Measurements from ENCODE around the gene EHMT1. TPM values are rescaled to one million over a fixed set of nuclear protein-coding genes. Genes with fewer than 3 reads are reported as not detected.

EHMT1 gene
- total RNA-seq, 2 donors from 2014 or later = 56.2 to 97.9 TPM

DNA sequence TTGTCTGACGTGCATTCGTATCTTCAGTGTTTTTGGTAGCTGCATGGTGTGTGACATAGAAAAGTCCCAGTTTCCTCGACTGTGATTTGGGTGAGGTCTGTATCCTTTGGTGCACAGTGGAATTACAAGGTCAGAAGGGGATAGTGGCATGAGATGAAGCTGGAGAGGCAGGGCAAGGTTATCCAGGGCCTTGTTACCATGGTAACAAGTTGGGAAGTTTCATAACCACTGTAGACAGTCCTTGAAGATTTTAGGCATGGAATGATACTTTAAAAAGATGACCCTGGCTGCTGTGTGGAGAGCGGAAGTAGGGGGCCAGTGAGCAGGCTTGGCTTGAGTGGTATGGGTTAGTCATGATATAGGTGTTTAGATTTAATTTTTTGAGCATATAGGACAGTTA is 11.9 kb downstream of the EHMT1 start:
- TF ChIP-seq, protein P1, sequence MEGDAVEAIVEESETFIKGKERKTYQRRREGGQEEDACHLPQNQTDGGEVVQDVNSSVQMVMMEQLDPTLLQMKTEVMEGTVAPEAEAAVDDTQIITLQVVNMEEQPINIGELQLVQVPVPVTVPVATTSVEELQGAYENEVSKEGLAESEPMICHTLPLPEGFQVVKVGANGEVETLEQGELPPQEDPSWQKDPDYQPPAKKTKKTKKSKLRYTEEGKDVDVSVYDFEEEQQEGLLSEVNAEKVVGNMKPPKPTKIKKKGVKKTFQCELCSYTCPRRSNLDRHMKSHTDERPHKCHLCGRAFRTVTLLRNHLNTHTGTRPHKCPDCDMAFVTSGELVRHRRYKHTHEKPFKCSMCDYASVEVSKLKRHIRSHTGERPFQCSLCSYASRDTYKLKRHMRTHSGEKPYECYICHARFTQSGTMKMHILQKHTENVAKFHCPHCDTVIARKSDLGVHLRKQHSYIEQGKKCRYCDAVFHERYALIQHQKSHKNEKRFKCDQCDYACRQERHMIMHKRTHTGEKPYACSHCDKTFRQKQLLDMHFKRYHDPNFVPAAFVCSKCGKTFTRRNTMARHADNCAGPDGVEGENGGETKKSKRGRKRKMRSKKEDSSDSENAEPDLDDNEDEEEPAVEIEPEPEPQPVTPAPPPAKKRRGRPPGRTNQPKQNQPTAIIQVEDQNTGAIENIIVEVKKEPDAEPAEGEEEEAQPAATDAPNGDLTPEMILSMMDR (IDR thresholded peaks at IDR 0.05) = no peak
- Histone ChIP-seq H3K4me3 (no peak overlapping the region), H3K36me3 (no peaks in the 10 kb centered on the region), H3K27ac (no peak overlapping the region), H3K4me1 (peaks cover 7% of the 10 kb centered on the region), H3K9me3 (no peaks in the 10 kb centered on the region), H3K9ac (ENCODE audit: low read depth in 2 of 2, low read length in 2 of 2) (no peak overlapping the region), H3K27me3 (no peaks in the 10 kb centered on the region)
- intact Hi-C loops (cut with DNase I) = no loop called here
- DNase-seq = no peak

DNA sequence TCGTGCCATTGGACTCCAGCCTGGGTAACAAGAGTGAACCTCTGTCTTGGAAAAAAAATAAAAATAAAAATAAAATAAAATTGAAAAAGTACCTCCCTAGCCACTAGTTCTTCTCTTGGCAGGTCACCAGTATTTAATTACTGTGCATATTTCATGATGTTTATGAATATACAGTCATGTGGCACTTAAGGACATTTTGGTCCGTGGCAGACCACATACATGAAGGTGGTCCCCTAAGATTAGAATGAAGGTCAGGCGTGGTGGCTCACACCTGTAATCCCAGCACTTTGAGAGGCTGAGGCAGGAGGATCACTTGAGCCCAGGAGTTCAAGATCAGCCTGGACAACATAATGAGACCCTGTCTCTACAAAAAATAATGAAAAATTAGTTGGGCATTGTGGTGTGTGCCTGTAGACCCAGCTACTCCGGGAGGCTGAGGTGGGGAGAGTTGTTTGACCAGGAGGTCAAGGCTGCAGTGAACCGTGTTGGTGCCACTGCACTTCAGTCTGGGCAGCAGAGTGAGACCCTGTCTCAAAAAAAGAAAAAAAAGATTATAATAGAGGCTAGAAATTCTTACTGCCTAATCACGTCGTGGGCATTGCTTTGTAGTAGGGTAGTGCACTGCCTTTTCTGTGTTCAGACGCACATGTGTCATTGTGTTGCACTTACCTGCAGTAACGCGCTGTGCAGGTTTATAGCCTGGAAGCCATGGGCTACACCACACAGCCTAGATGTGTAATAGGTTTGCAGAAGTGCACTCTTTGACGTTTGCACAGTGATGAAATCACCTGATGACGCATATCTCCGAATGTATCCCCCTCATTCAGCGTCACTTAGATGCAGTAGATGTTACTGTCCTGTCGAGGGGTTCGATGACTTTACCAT is 12.8 kb downstream of the EHMT1 start:
- Histone ChIP-seq H3K4me3 (no peak overlapping the region), H3K9me3 (no peaks in the 10 kb centered on the region), H3K9ac (ENCODE audit: low read depth in 2 of 2, low read length in 2 of 2) (no peak overlapping the region), H3K4me1 (peaks cover 7% of the 10 kb centered on the region), H3K27ac (no peak overlapping the region), H3K36me3 (no peaks in the 10 kb centered on the region), H3K27me3 (no peaks in the 10 kb centered on the region)
- intact Hi-C loops (cut with DNase I) = no loop called here
- DNase-seq = no peak
- TF ChIP-seq, protein P1 (IDR thresholded peaks at IDR 0.05) = no peak

DNA sequence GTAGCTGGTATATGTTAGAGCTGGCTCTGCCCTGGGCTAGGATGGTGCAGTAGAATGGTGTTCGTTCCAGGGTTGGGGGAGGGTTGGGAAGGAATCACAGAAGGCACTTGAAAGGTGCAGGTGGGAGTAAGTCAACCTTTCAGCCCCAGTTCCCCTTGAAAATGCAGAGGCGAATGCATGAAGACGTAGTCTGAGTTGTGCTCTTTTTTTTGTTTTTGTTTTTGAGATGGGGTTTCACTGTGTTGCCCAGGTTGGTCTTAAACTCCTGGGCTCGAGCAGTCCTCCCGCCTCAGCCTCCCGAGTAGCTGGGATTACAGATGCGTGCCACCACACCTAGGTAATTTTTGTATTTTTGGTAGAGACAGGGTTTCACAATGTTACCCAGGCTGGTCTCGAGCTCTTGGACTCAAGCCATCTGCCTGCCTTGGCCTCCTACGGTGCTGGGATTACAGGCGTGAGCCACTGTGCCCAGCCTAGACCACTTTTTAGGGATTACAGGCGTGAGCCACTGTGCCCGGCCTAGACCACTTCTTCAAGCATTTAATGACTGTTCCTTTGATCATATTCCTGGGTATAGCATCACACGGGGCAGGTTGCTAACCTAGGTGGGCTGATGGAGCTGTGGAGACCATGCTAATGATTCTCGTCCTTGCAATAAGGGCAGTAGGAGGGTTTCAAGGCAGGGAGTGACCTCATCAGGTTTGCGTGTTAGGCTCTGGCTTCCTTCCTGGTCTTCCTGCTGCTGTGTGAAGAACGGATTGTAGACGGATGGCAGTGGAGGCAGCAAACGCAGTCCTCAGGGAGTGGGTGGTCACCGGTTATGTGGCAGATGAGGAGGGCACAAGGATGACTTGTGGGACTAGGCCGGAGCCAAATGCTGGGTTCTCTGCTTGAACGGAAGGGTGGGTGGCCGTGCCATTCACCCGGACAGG is 13.7 kb downstream of the EHMT1 start:
- H3K27me3 ChIP-seq = no peaks in the 10 kb centered on the region
- peaks cover 7% of the 10 kb centered on the region for H3K4me1 ChIP-seq
- no peak for DNase-seq
- intact Hi-C loops (cut with DNase I) = no loop called here
- no peak overlapping the region for H3K9ac ChIP-seq (ENCODE audit: low read depth in 2 of 2, low read length in 2 of 2)
- no peak overlapping the region for H3K4me3 ChIP-seq
- H3K36me3 ChIP-seq = no peaks in the 10 kb centered on the region
- no peaks in the 10 kb centered on the region for H3K9me3 ChIP-seq
- no peak overlapping the region for H3K27ac ChIP-seq
- TF ChIP-seq, protein P1 (IDR thresholded peaks at IDR 0.05) = no peak

DNA sequence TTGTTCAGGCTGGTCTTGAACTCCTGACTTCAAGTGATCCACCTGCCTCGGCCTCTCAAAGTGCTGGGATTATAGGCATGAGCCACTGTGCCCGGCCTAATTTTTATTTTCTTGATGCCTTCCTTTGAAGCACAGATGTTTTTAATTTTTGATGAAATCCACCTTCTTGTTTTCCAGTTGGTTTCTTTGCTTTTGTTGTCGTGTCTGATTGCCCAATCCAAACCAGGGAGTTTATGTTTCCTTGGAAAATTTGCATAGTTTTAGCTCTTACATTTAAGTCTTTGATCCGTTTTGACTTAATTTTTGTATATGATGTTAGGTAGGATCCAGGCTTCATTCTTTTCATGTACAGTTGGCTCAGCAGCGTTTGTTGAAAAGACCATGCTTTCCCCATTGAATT is 15.2 kb downstream of the EHMT1 start:
- Histone ChIP-seq H3K4me1 (peaks cover 5% of the 10 kb centered on the region), H3K4me3 (no peak overlapping the region), H3K9me3 (no peaks in the 10 kb centered on the region), H3K9ac (ENCODE audit: low read depth in 2 of 2, low read length in 2 of 2) (no peak overlapping the region), H3K27me3 (no peaks in the 10 kb centered on the region), H3K36me3 (no peaks in the 10 kb centered on the region), H3K27ac (no peak overlapping the region)
- TF ChIP-seq, protein P1 (IDR thresholded peaks at IDR 0.05) = no peak
- no peak for DNase-seq
- intact Hi-C loops (cut with DNase I) = no loop called here

DNA sequence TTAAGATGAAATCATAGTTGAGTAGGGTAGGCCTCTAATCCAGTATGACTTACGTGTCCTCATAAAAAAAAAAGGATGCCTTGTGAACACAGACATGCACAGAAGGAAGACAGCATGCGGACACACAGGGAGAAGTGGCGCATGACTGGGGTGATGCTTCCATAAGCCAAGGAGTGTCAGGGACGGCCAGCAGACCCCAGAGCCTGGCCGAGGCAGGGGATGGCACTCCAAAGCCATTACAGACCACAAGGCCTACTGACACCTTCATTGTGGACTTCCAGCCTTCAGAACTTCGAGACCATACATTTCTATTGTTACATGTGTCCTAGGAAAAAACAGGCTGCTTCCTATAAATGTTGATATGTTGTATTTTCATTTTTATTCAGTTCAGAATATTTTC is 19.9 kb downstream of the EHMT1 start:
- no peaks in the 10 kb centered on the region for H3K36me3 ChIP-seq
- no peaks in the 10 kb centered on the region for H3K27me3 ChIP-seq
- intact Hi-C loops (cut with DNase I) = no loop called here
- no peak for DNase-seq
- H3K4me1 ChIP-seq = peaks cover 9% of the 10 kb centered on the region
- H3K9me3 ChIP-seq = no peaks in the 10 kb centered on the region
- H3K27ac ChIP-seq = peak overlapping the region; percentile 5
- H3K9ac ChIP-seq (ENCODE audit: low read depth in 2 of 2, low read length in 2 of 2) = no peak overlapping the region
- no peak overlapping the region for H3K4me3 ChIP-seq
- TF ChIP-seq, protein P1 (IDR thresholded peaks at IDR 0.05) = no peak

Measured in colonic mucosa (tissue), 4 donors.